GM18909 (cell line): Measurements from ENCODE around the gene CFAP54.
"Not testable (repeated sequence)": the region's sequence is repeated elsewhere in the genome, so short reads cannot be mapped to it uniquely, and the experiment has no call there.

Experiments used
- ATAC-seq: cut with Tn5 transposase; IDR thresholded peaks from one replicate; pipeline ENCODE4 v1.9.1; 2021; ENCODE audit warnings: mild to moderate bottlenecking; ENCODE audit not compliant: unreplicated experiment, poor library complexity

The CFAP54 gene

GRCh38 chr12:96590970-96591369 lies 101.6 kb downstream of the CFAP54 start:
- no peak for ATAC-seq

- ATAC-seq = not testable (repeated sequence)
These were observed 115.0 kb downstream of the CFAP54 start for GRCh38 chr12:96604374-96604773.

- no peak for ATAC-seq
These were observed 116.3 kb downstream of the CFAP54 start for GRCh38 chr12:96605684-96606083.

- ATAC-seq = no peak
These were observed 116.8 kb downstream of the CFAP54 start for GRCh38 chr12:96606134-96606533.

- no peak for ATAC-seq
These were observed 117.3 kb downstream of the CFAP54 start for GRCh38 chr12:96606644-96607043.

GRCh38 chr12:96617178-96617577 lies 127.8 kb downstream of the CFAP54 start:
- ATAC-seq = no peak

- ATAC-seq = no peak
These were observed 133.8 kb downstream of the CFAP54 start for GRCh38 chr12:96623155-96623554.

GRCh38 chr12:96623656-96624217 lies 134.4 kb downstream of the CFAP54 start:
- no peak for ATAC-seq

- no peak for ATAC-seq
These were observed 146.5 kb downstream of the CFAP54 start for GRCh38 chr12:96635844-96636243.

- ATAC-seq = no peak
These were observed 147.5 kb downstream of the CFAP54 start for GRCh38 chr12:96636895-96637294.

- ATAC-seq = no peak
These were observed 159.5 kb downstream of the CFAP54 start for GRCh38 chr12:96648923-96649322.

- ATAC-seq = no peak
These were observed 163.5 kb downstream of the CFAP54 start for GRCh38 chr12:96652870-96653269.

- ATAC-seq = no peak
These were observed 168.7 kb downstream of the CFAP54 start for GRCh38 chr12:96658075-96658474.

- ATAC-seq = no peak
These were observed 180.4 kb downstream of the CFAP54 start for GRCh38 chr12:96669786-96670185.

GRCh38 chr12:96670334-96670899 lies 181.0 kb downstream of the CFAP54 start:
- no peak for ATAC-seq

- ATAC-seq = not testable (repeated sequence)
These were observed 186.1 kb downstream of the CFAP54 start for GRCh38 chr12:96675519-96675918.

- no peak for ATAC-seq
These were observed 188.0 kb downstream of the CFAP54 start for GRCh38 chr12:96677363-96677762.

- no peak for ATAC-seq
These were observed 198.3 kb downstream of the CFAP54 start for GRCh38 chr12:96687719-96688118.

- ATAC-seq = no peak
These were observed 209.1 kb downstream of the CFAP54 start for GRCh38 chr12:96698521-96698920.

- no peak for ATAC-seq
These were observed 209.6 kb downstream of the CFAP54 start for GRCh38 chr12:96698965-96699364.

GRCh38 chr12:96701856-96702255 lies 212.5 kb downstream of the CFAP54 start:
- no peak for ATAC-seq

- no peak for ATAC-seq
These were observed 220.9 kb downstream of the CFAP54 start for GRCh38 chr12:96710127-96710745.
